ENCODE measurements around the gene NME1. TPM values are rescaled to one million over a fixed set of nuclear protein-coding genes. Genes with fewer than 3 reads are reported as not detected.

Gene NME1
- total RNA-seq, 1 experiment from 2014 or later, result 238 TPM

GRCh38 chr17:51161541-51161940, 8.2 kb downstream of the NME1 start:
- Mint-ChIP-seq H3K4me1 (peaks cover 10% of the 10 kb centered on the region), H3K9me3 (no peaks in the 10 kb centered on the region), H3K27ac (no peak overlapping the region), H3K4me3 (no peak overlapping the region), H3K36me3 (peaks cover 57% of the 10 kb centered on the region), H3K27me3 (ENCODE audit: low read depth) (no peaks in the 10 kb centered on the region)
- ATAC-seq, result no peak
- ChIA-PET CTCF (no interaction called here), POLR2A (no interaction called here)
- no peak for DNase-seq (ENCODE audit: low spot score)
- TF ChIP-seq SOX15 (CRISPR knock-in tag; IDR thresholded peaks at IDR 0.05) (no peak), AR (CRISPR knock-in tag; IDR thresholded peaks at IDR 0.05) (no peak), ZNF138 (CRISPR knock-in tag; conservative IDR thresholded peaks at IDR 0.05) (no peak), SMAD4 (CRISPR knock-in tag; IDR thresholded peaks at IDR 0.05) (no peak), IRF1 (CRISPR knock-in tag; IDR thresholded peaks at IDR 0.05) (no peak), ATF3 (CRISPR knock-in tag; conservative IDR thresholded peaks at IDR 0.05) (no peak), SMAD3 (CRISPR knock-in tag; IDR thresholded peaks at IDR 0.05; ENCODE audit: borderline replicate concordance) (no peak), ATF2 (CRISPR knock-in tag; IDR thresholded peaks at IDR 0.05; ENCODE audit: borderline replicate concordance, low read depth) (no peak), ELF4 (CRISPR knock-in tag; IDR thresholded peaks at IDR 0.05; ENCODE audit: low read depth) (no peak), ZNF396 (CRISPR knock-in tag; IDR thresholded peaks at IDR 0.05; ENCODE audit: borderline replicate concordance) (no peak), FOXK1 (CRISPR knock-in tag; IDR thresholded peaks at IDR 0.05) (no peak), ZMAT4 (CRISPR knock-in tag; IDR thresholded peaks at IDR 0.05) (no peak), ZNF512 (CRISPR knock-in tag; IDR thresholded peaks at IDR 0.05; ENCODE audit: borderline replicate concordance) (no peak), ARID4B (CRISPR knock-in tag; IDR thresholded peaks at IDR 0.05; ENCODE audit: borderline replicate concordance) (no peak), NFYB (CRISPR knock-in tag; conservative IDR thresholded peaks at IDR 0.05; ENCODE audit: low read depth) (no peak), AFF4 (CRISPR knock-in tag; IDR thresholded peaks at IDR 0.05; ENCODE audit: borderline replicate concordance) (no peak), ZNF532 (CRISPR knock-in tag; IDR thresholded peaks at IDR 0.05; ENCODE audit: borderline replicate concordance) (no peak)

All from WTC11 (cell line).